NCI-H1092 treated with DMSO at 0.1 percent for 48 hours (cell line): Measurements from ENCODE around the gene OR11H12.
"Not testable (repeated sequence)": the region's sequence is repeated elsewhere in the genome, so short reads cannot be mapped to it uniquely, and the experiment has no call there.

Source experiments
- DNase-seq: peaks from one replicate; lab custom pipeline; 2025; lab: John Stamatoyannopoulos, UW

The OR11H12 gene, protein sequence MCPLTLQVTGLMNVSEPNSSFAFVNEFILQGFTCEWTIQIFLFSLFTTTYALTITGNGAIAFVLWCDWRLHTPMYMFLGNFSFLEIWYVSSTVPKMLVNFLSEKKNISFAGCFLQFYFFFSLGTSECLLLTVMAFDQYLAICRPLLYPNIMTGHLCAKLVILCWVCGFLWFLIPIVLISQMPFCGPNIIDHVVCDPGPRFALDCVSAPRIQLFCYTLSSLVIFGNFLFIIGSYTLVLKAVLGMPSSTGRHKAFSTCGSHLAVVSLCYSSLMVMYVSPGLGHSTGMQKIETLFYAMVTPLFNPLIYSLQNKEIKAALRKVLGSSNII

DNA sequence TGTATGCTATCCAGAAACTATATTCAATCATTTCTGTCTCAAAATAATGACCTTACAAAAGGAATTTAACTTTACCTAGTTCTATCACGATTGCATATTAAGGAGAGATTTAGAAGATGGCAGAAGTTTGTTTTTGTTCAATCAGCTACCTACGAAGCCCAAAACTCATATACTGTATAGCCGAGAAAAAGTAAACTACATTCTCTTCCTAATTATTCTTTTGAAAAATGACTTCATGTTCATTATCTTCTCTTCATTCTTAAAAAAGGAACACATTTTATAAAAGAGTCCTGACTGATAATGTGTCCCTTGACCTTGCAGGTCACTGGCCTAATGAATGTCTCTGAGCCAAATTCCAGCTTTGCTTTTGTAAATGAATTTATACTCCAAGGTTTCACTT lies at the start of gene OR11H12:
OR11H12 (plus strand) TSS at position 301 of the 400 bp plus-strand sequence; CDS start at position 301, 0 bp downstream.
- not testable (repeated sequence) for DNase-seq

DNA sequence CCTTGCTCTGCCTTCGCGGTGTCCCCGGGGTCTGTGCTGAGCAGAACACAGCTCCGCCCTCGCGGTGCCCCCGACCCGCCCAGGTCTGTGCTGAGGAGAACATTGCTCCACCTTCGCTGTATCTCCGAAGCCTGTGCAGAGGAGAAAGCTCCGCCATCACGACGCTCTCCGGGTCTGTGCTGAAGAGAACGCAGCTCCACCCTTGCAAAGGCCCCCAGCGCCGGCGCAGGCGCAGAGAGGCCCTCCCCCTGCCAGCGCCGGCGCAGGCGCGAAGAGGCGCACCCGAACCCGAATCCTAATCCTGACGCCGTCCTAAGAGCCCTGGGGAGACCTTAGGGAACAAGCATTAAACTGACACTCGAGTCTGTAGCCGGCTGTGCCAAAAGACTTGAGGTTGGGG lies 18.0 kb upstream of the OR11H12 start:
- not testable (repeated sequence) for DNase-seq

DNA sequence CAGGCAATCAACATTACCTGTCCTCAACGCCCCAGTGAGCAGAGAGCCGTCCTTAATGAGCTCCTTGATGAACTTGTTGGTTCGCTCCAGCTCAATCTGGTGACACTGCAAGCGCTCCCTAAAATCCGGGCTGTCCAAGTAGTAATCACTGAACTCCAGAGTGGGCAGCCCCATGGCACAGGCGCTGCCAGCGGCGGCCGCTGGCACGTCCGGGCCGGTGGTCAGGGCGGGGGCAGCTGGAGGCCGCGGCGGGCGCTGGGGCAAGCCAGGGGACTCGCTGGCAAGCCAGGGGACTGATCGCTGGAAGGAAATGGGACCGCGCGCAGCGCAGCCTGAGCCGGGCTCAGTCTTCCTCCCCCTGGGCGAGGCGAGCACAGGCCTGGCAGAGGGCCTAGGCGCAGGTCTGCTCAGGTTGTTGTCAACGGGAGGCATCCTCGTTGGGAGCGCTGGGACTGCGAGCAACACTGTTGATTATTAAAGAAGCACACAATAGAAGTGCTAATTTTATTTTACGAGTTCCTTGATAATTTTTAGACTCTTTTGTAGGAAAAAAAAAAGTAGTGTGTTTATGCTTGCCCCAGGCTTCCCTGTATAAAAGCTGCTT lies 25.8 kb downstream of the OR11H12 start:
- DNase-seq, result not testable (repeated sequence)

DNA sequence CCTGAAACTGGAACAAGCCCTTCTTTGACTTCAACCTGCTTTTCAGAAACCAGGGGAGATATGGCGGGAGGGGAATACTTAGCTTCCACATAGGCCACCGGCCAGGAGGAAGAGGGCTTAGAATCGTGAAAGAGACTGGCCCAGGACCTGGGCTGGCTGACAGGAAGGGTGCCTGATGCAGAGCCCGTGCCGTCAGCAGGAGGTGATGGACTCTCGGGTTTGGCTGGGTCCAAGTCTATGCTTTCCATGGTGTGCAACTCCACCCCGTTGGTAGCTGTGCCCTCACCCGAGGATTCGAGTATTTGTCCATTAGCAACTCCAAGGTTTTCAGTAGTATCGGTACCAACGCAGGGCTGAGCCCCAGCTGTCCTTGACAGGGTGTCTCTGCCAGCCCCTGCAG lies 35.1 kb downstream of the OR11H12 start:
- DNase-seq, result not testable (repeated sequence)

DNA sequence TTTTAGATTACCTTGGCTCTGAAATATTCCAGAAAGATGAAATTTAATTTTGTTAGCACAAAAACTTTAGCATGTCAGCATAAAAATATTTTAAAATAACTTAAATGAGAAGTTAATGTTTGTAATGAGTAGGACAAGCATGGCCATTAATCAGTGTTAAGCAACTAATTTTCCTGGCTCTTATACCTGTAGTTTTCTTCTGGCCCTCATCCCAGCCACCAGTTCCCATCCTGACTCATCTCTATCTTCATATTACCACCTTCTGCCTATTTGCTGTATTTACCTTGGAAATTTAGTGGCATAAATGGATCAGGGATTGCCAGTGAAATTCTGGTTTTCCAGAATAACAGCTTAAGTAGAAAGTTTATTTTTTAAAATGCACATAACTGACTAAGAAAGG lies 37.1 kb downstream of the OR11H12 start:
- not testable (repeated sequence) for DNase-seq

DNA sequence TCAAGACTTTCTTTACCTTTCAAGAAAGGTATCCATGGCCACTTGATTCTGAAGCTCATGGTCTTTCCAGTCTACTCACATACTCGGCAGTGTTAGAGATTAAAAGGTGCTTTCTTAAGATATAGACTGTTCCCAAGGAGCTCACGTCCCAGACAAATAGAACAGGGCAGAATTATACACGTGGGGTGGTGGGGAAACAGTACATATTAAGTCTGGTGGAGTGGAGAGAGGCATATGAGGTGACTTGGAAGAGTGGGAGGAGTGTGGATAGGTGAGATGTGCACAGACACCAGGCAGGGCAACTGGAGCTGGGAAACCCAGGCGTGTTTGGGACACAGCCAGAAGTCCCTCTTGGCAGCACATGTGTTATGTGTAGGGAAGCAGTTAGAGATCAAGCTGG lies 37.9 kb downstream of the OR11H12 start:
- DNase-seq, result not testable (repeated sequence)

DNA sequence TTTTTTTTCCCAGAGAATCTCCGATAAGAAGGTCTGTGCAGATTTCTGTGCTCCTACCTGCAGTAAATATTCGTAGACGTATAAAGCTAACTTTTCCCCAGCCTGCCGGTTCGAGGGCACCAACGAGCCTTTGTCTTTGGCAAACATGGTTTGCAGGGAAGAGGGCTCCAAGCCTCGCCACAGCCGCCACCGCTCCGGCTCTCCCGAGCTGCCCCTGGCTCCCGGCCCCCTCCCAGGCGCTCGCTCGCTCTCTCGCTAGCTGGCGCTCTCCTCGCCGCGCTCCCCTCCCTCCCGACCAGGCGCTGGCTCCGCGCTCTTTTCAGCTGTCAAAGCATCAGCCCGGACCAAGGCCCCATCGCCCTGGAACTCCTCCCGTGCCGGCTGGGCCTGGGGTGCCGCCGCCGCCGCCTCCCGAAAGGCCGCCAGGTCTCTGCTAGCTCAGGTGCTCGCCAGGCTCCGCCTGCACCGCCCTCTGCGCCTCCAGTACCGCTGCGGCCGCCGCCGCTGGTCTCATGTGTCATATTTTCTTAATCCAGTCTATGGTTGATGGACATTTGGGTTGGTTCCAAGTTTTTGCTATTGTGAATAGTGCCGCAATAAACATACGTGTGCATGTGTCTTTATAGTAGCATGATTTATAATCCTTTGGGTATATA lies 45.3 kb downstream of the OR11H12 start:
- not testable (repeated sequence) for DNase-seq
